G401.6 (cell line): ENCODE data around the gene DNAJB12.
"Not testable (repeated sequence)": the region's sequence is repeated elsewhere in the genome, so short reads cannot be mapped to it uniquely, and the experiment has no call there.

ENCODE experiments used
- FAIRE-seq: peaks from 2 replicates; lab custom pipeline; 2012; peaks lifted over from hg19 to GRCh38; lab: Jason Lieb, UNC

DNAJB12 gene

DNA sequence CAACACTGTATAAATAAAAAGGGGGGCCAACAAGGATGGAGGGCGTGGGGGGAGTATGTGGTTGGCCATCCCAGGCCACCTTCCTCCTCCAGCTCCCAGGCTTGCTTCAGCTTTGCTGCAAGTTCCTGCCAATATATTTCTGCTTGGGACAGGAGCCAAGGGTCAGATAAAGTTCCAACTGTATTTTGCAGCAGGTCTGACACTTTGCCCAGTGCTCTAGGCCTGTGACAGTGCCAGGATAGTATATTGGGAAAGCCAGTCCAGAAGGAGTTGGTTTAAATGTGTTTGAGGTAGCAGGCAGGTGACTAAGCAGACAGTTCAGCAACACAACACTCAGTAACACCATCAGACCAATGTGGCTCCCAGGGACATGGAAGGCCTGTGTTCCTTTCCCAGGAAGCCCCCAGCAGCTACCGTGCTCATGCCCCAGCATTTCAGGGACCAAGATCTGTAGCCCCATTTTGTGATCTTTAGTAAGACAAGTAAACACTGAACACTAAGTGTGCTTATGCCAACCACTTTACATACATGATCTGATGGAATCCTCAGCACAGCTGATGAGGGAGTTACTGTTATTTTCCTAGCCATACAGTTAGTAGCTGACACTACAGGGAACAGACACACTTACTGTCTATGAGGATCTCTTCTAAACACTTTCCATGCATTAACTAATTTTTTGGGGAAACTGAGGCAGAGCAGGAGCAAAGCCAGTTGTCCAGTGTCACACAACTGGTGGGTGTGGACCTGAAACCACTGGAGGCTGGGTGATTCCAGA, 38.9 kb downstream of the DNAJB12 start:
- no peak for FAIRE-seq

GRCh38 chr10:72315054-72315453, 39.7 kb downstream of the DNAJB12 start:
- no peak for FAIRE-seq

DNA sequence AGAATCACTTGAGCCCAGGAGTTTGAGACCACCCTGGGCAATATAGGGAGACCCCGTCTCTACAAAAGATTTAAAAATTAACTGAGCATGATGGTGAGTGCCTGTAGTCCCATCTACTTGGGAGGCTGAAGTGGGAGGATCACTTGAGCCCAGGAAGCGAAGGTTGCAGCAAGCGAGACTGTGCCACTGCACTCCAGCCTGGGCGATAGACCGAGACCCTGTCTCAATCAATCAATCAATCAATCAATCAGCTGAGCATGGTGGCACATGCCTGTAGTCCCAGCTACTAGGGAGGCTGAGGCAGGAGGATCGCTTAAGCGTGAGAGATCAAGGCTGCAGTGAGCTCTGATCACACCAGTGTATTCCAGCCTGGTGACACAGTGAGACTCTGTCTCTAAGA, 40.5 kb downstream of the DNAJB12 start:
- no peak for FAIRE-seq

- FAIRE-seq = no peak
Measured at GRCh38 chr10:72312865-72313391, 41.8 kb downstream of the DNAJB12 start.

- no peak for FAIRE-seq
Measured at GRCh38 chr10:72311667-72312066, 43.1 kb downstream of the DNAJB12 start.

DNA sequence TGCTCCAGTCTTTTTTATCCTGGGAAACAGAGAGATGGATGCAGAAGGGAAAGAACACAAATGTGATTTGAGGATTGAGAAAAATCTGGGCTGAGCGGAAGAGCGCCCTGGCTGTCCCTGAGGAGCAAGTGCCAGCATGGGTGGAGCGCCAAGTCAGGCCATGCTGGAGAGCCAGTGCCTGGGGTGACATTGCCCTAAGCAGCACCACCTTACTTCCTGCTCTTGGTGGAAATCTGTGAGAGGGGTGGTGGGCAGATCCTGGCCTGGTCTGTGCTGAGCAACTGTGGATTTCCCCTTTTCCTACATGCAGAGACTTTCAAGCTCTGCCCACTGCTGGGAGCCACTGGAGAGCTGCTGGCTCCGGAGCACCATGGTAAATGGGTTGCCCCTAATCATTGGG, 44.1 kb downstream of the DNAJB12 start:
- no peak for FAIRE-seq

GRCh38 chr10:72310241-72310633, 44.5 kb downstream of the DNAJB12 start:
- no peak for FAIRE-seq

GRCh38 chr10:72309290-72310240, 45.2 kb downstream of the DNAJB12 start:
- FAIRE-seq = no peak

DNA sequence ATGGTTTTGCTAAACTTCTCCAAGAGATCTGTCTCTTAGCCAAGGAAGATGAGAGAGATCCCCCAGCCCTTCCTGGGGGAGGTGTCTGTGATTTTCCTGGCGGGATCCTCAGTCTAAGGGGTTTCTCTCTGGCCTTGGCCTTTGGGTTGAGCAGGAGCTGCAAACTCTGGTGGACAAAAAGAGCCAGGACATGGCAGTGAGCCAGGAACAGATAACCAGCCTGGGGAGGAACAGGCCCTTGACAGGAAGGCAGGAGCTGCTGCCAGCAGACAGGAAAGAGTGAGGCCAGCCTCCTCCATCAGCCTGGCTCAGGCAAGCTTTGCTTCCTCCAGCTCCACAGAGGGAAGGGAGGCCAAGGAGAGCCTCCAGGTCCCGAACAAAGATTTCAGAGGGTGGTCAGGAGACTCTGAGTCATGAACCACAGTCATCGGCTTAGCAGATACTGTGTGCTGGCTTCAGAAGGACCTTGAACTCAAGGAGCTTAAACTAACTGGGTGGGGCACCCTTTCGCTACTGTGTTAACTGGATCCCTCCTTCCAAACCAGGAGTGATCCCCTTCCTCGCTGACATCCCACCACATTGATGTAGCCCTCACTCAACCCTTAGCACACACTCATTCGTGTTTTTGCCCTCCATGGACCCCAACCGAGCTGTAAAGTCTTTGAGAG, 46.3 kb downstream of the DNAJB12 start:
- FAIRE-seq = no peak

DNA sequence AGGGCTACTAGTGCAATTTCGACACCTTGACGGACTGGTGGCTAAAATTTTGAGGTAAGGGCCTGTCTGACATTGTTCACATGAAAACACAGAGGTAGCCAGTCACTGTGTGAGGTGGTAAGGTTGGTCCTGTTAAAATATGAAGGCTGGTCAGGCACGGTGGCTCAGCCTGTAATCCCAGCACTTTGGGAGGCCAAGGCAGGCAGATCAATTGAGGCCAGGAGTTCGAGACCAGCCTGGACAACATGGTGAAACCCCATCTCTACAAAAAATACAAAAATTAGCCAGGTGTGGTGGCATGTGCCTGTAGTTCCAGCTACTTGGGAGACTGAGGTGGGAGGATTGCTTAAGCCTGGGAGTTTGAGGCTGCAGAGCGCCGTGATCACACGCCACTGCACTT, 47.0 kb downstream of the DNAJB12 start:
- FAIRE-seq = not testable (repeated sequence)

DNA sequence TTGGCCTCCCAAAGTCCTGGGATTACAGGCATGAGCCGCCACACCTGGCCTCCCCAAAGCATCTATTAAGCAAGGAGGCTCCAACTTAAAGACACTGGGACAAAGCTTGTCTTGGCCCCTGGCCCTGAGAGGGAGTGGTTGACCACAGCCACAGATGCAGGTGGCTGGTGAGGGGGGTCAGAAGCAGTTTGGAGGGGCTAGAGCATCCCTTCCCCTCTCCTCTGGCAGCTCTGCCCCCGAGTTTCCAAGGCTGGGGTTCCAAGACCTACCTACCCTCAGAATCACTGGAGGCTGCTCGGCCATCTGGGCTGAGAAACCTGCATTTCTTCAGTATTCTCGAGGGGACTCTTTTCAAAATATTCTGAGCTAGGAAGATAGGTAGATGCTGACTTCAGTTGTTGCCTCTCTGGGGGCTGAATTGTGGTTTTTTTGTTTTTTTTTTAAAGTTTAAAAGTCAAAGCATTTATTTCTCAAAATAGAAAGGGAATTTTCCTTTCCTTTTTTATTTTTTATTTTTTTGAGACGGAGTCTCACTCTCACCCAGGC, 48.4 kb downstream of the DNAJB12 start:
- no peak for FAIRE-seq

GRCh38 chr10:72303424-72304128, 51.1 kb downstream of the DNAJB12 start:
- FAIRE-seq = no peak

- FAIRE-seq = no peak
Measured at GRCh38 chr10:72298592-72299519, 55.9 kb downstream of the DNAJB12 start.

DNA sequence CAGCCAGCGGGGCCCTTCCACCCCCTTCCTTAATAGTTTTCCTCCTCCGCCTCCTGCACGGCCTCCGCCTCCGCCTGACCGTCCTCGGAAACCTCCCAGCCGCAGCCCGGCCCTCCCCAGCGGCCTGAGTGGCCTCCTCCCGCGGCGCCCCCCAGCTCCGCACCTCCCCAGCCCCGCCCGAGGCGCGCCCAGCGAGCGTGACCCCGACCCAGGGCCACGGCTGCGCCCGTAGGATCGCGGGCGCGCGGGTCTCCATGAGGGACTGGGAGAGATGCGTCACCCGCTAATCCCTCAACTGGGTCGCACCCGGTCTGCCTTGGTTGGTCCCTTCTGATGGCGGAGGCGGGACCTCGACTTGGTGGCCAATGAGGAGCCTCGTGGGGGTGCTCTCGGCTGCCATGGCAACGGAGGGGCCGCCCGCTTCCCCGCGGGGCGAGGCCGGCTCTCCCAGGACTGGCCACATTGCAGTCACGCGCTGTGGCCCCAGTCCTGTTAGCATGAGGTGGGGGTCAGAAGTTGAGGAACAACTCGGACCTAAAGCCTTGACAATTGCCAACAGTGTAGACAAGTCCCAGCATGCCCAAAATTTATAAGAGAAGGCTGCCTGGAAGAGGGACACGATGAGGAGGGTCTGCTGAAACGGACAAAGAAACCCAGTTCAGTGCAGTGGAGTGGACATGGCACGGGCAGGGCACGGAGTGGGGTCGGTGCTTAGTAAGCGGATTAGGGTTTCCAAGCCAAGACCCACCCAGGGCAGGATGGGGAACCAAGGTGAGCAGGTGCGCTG, 56.7 kb downstream of the DNAJB12 start:
- FAIRE-seq = peak; percentile 93

GRCh38 chr10:72297281-72297804, 57.4 kb downstream of the DNAJB12 start:
- no peak for FAIRE-seq

GRCh38 chr10:72296829-72297280, 57.9 kb downstream of the DNAJB12 start:
- FAIRE-seq = not testable (repeated sequence)

- no peak for FAIRE-seq
Measured at GRCh38 chr10:72295330-72295910, 59.3 kb downstream of the DNAJB12 start.

DNA sequence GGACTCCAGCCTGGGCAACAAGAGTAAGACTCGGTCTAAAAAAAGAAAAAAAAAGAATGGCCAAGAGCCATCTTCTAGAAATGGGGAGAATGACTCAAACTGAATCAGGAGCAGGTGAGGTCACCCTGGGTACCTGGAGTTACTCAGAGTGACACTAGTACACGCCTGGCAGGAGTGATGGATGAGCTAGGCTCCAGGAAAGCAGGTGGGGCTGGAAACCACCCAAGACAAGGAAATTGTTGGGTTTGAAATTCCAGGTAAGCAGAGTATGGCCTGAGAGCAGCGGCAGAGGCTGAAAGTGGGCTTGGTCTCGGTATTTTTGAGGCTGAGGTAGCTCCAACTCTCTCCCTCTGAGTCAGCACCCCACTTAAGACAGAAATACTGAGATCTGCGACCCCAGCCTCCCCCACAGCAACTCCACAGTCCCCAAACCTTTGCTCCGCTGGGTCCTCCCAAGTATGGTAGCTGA, 62.5 kb downstream of the DNAJB12 start:
- no peak for FAIRE-seq
